H1 (cell line): ENCODE measurements around the gene ZNF516. TPM values are rescaled to one million over a fixed set of nuclear protein-coding genes. Genes with fewer than 3 reads are reported as not detected.

ENCODE experiments used
- CTCF ChIA-PET: fragments of 300-600 bp; sonication (Branson Sonifier 250); formaldehyde crosslinking; loops from one replicate; lab custom pipeline; 2021; ENCODE audit not compliant: partially characterized antibody; lab: Charles Lee
- POLR2A ChIA-PET: fragments of 300-600 bp; sonication (Branson Sonifier 250); formaldehyde crosslinking; loops from one replicate; lab custom pipeline; 2021; ENCODE audit warnings: inconsistent platforms; ENCODE audit not compliant: partially characterized antibody; lab: Charles Lee
- DNase-seq, 2 experiments: peaks; one replicate each; pipeline versions ENCODE4 v3.0.0 to v3.0.0-alpha.2; 2010 to 2022; ENCODE audit warnings: low spot score in 2 of 2, low read depth in 1 of 2, mixed read lengths in 1 of 2
- FAIRE-seq: peaks from 2 replicates; lab custom pipeline; 2011; peaks lifted over from hg19 to GRCh38; lab: Jason Lieb, UNC
- H2AFZ ChIP-seq: 2 replicates; pipeline ENCODE4 v1.8.1; 2012; ENCODE audit warnings: low read length, inconsistent platforms
- H2AK5ac ChIP-seq: 2 replicates; pipeline ENCODE4 v1.6.1; 2013; ENCODE audit warnings: low read depth, low read length
- H2BK120ac ChIP-seq: replicated peaks from 2 replicates; pipeline ENCODE3; 2013; ENCODE audit warnings: low read depth, low read length, inconsistent platforms
- H2BK12ac ChIP-seq: 2 replicates; pipeline ENCODE4 v1.6.1; 2013; ENCODE audit warnings: low read depth, low read length
- H2BK15ac ChIP-seq: 2 replicates; pipeline ENCODE4 v1.6.1; 2013; ENCODE audit warnings: low read length
- H2BK20ac ChIP-seq: 2 replicates; pipeline ENCODE4 v1.6.1; 2013; ENCODE audit warnings: low read length
- H2BK5ac ChIP-seq: 2 replicates; pipeline ENCODE4 v1.6.1; 2013; ENCODE audit warnings: low read depth, low read length
- H3K14ac ChIP-seq: 2 replicates; pipeline ENCODE4 v1.6.1; 2013; ENCODE audit warnings: inconsistent platforms; ENCODE audit not compliant: insufficient read length
- H3K18ac ChIP-seq: 2 replicates; pipeline ENCODE4 v1.6.1; 2013; ENCODE audit warnings: low read length; ENCODE audit errors: extremely low read depth
- H3K23ac ChIP-seq: 2 replicates; pipeline ENCODE4 v1.6.1; 2013; ENCODE audit warnings: inconsistent platforms; ENCODE audit not compliant: insufficient read length
- H3K23me2 ChIP-seq: 2 replicates; pipeline ENCODE4 v1.6.1; 2013; ENCODE audit warnings: low read depth, low read length
- H3K27ac ChIP-seq: 2 replicates; pipeline ENCODE4 v1.6.1; 2011; ENCODE audit warnings: low read depth, low read length, inconsistent platforms
- H3K27me3 ChIP-seq, 4 experiments: replicated peaks in 1 of 4; 1 replicate in 1 of 4; 2 replicates in 3 of 4; pipeline versions ENCODE4 v1.6.1 to v1.8.1; 2011 to 2013; ENCODE audit warnings: low read length in 3 of 4, mild to moderate bottlenecking in 3 of 4, inconsistent platforms in 2 of 4, mixed read lengths in 2 of 4, moderate library complexity in 1 of 4; ENCODE audit not compliant: control insufficient read depth in 3 of 4, insufficient read depth in 3 of 4; ENCODE audit errors: extremely low read depth in 1 of 4
- H3K36me3 ChIP-seq, 4 experiments: 2 replicates each; pipeline versions ENCODE4 v1.6.1 to v1.8.1; 2011 to 2013; ENCODE audit warnings: mild to moderate bottlenecking in 4 of 4, low read length in 3 of 4, moderate library complexity in 2 of 4, control low read depth in 1 of 4, inconsistent platforms in 1 of 4; ENCODE audit not compliant: insufficient read depth in 4 of 4, control insufficient read depth in 2 of 4
- H3K4ac ChIP-seq: replicated peaks from 2 replicates; pipeline ENCODE3; 2013; ENCODE audit warnings: low read length, low read depth, mixed read lengths, inconsistent platforms; ENCODE audit not compliant: insufficient read length
- H3K4me1 ChIP-seq, 4 experiments: replicated peaks in 1 of 4; 1 replicate in 1 of 4; 2 replicates in 3 of 4; pipeline versions ENCODE4 v1.6.1 to v1.8.1; 2011 to 2013; ENCODE audit warnings: low read length in 3 of 4, inconsistent platforms in 2 of 4, mixed read lengths in 1 of 4; ENCODE audit not compliant: insufficient read depth in 4 of 4, control insufficient read depth in 3 of 4
- H3K4me2 ChIP-seq, 2 experiments: 2 replicates each; pipeline versions ENCODE4 v1.6.1 to v1.8.1; 2011 to 2013; ENCODE audit warnings: low read depth in 2 of 2, low read length in 2 of 2, control low read depth in 1 of 2, inconsistent platforms in 1 of 2, mild to moderate bottlenecking in 1 of 2; ENCODE audit not compliant: insufficient read depth in 1 of 2
- H3K4me3 ChIP-seq, 4 experiments: fragments of 200-600, 300-600 bp in 1 of 4; sonication (generic), shearing (Covaris generic), sonication (Bioruptor Twin) in 1 of 4; 2 replicates each; pipeline versions ENCODE4 v1.5.1 to v1.8.1; 2011 to 2016; ENCODE audit warnings: low read length in 4 of 4, low read depth in 3 of 4, control low read depth in 2 of 4, inconsistent platforms in 2 of 4, mild to moderate bottlenecking in 2 of 4, mixed read lengths in 1 of 4, moderate library complexity in 1 of 4; ENCODE audit not compliant: insufficient read depth in 2 of 4; ENCODE audit errors: extremely low read depth in 1 of 4
- H3K56ac ChIP-seq: replicated peaks from 2 replicates; pipeline ENCODE3; 2013; ENCODE audit warnings: low read depth, mild to moderate bottlenecking, mixed read lengths, low read length, inconsistent platforms; ENCODE audit not compliant: insufficient read length
- H3K79me1 ChIP-seq: 2 replicates; pipeline ENCODE4 v1.6.1; 2013; ENCODE audit warnings: low read depth, low read length, control low read depth
- H3K79me2 ChIP-seq, 2 experiments: 2 replicates each; pipeline versions ENCODE4 v1.6.1 to v1.8.1; 2012 to 2013; ENCODE audit warnings: low read length in 2 of 2, mild to moderate bottlenecking in 2 of 2, inconsistent platforms in 1 of 2; ENCODE audit not compliant: insufficient read depth in 2 of 2, control insufficient read depth in 1 of 2
- H3K9ac ChIP-seq, 4 experiments: replicated peaks in 1 of 4; 1 replicate in 1 of 4; 2 replicates in 3 of 4; pipeline versions ENCODE4 v1.6.1 to v1.8.1; 2011 to 2013; ENCODE audit warnings: low read depth in 3 of 4, low read length in 3 of 4, control low read depth in 2 of 4, mild to moderate bottlenecking in 2 of 4, moderate library complexity in 2 of 4, inconsistent platforms in 1 of 4; ENCODE audit errors: extremely low read depth in 1 of 4
- H3K9me3 ChIP-seq, 2 experiments: 2 replicates each; pipeline versions ENCODE4 v1.6.1 to v1.8.1; 2012 to 2013; ENCODE audit warnings: mild to moderate bottlenecking in 2 of 2, moderate library complexity in 2 of 2, control low read depth in 1 of 2, inconsistent platforms in 1 of 2, low read depth in 1 of 2, low read length in 1 of 2, mixed read lengths in 1 of 2; ENCODE audit not compliant: insufficient read depth in 2 of 2
- H4K20me1 ChIP-seq, 2 experiments: replicated peaks in 1 of 2; 2 replicates each; pipeline versions ENCODE3 to v1.8.1; 2011 to 2013; ENCODE audit warnings: inconsistent platforms in 2 of 2, low read length in 2 of 2, mild to moderate bottlenecking in 1 of 2; ENCODE audit not compliant: insufficient read depth in 2 of 2, control insufficient read depth in 1 of 2
- H4K5ac ChIP-seq: 2 replicates; pipeline ENCODE4 v1.6.1; 2013; ENCODE audit warnings: low read length, low read depth, mixed read lengths, inconsistent platforms; ENCODE audit not compliant: insufficient read length
- H4K8ac ChIP-seq: 2 replicates; pipeline ENCODE4 v1.8.0; 2013; ENCODE audit warnings: mild to moderate bottlenecking, moderate library complexity, low read length, inconsistent platforms; ENCODE audit not compliant: insufficient read depth; ENCODE audit errors: extremely low read depth
- H4K91ac ChIP-seq: replicated peaks from 2 replicates; pipeline ENCODE3; 2013; ENCODE audit warnings: low read length, mixed read lengths, inconsistent platforms; ENCODE audit not compliant: insufficient read length
- CEBPB ChIP-seq: IDR thresholded peaks from 2 replicates; pipeline ENCODE4 v1.6.1; 2012; ENCODE audit warnings: low read depth, low read length
- CREB1 ChIP-seq: IDR thresholded peaks from 2 replicates; pipeline ENCODE4 v1.6.1; 2012; ENCODE audit warnings: inconsistent platforms
- GTF2F1 ChIP-seq: IDR thresholded peaks from 2 replicates; pipeline ENCODE4 v1.6.1; 2012; ENCODE audit warnings: low read depth, low read length, improper control_type of control experiment, borderline replicate concordance
- HDAC2 ChIP-seq, 2 experiments: fragments of 300-600 bp in 1 of 2; sonication (generic) in 1 of 2; IDR thresholded peaks; 2 replicates each; pipeline ENCODE4 v1.6.1; 2011 to 2012; ENCODE audit warnings: low read depth in 2 of 2, low read length in 2 of 2, mild to moderate bottlenecking in 2 of 2, moderate library complexity in 2 of 2, borderline replicate concordance in 1 of 2, inconsistent platforms in 1 of 2
- RXRA ChIP-seq: IDR thresholded peaks from 2 replicates; pipeline ENCODE4 v1.6.1; 2011; ENCODE audit warnings: low read depth, mild to moderate bottlenecking, low read length, moderate library complexity; ENCODE audit not compliant: insufficient read depth
- SIN3A ChIP-seq, 2 experiments: IDR thresholded peaks in 1 of 2; conservative IDR thresholded peaks in 1 of 2; 2 replicates each; pipeline ENCODE4 v1.6.1; 2011 to 2012; ENCODE audit warnings: low read length in 2 of 2, improper control_type of control experiment in 1 of 2, low read depth in 1 of 2, mild to moderate bottlenecking in 1 of 2
- SIRT6 ChIP-seq: IDR thresholded peaks from one replicate; pipeline ENCODE4 v1.7.1; 2012; ENCODE audit warnings: low read length, inconsistent platforms
- WGBS, 2 experiments: shearing (Covaris generic) in 1 of 2; methylation state at CpG; one replicate each; pipeline versions ENCODE4 v1.1.6 to v1.1.7; 2013 to 2015; ENCODE audit warnings: low lambda C conversion rate in 2 of 2, mixed read lengths in 2 of 2, inconsistent platforms in 1 of 2, low coverage in 1 of 2, missing lambda C conversion rate in 1 of 2; ENCODE audit not compliant: insufficient replicate concordance in 2 of 2, insufficient coverage in 1 of 2, insufficient read length in 1 of 2; ENCODE audit errors: extremely low coverage in 1 of 2, missing lambda C conversion rate in 1 of 2; 5-methylcytosine and 5-hydroxymethylcytosine counted together
- polyA plus RNA-seq, 7 experiments: library from polyadenylated mRNA; depleted of rRNA in 3 of 7; stranded (reverse) in 5 of 7; unstranded in 2 of 7; fragments of >200 nt in 5 of 7; fragments of 200-250 nt in 2 of 7; gene quantifications; 1 replicate in 5 of 7; 2 replicates in 1 of 7; 4 replicates in 1 of 7; pipeline versions ENCODE4 v1.2.1 to v1.2.3, GENCODE V29; 2011 to 2013; ENCODE audit warnings: missing spikeins in 2 of 7, mixed read lengths in 2 of 7
- total RNA-seq: library from RNA; stranded (reverse); fragmentation: NEBNext Ultra II Directional; extraction: Animal tissue kit (Norgen Biotek cat#: 25700); gene quantifications from 2 replicates; pipeline ENCODE4 v1.2.1, GENCODE V29; 2021
- TF ChIP-seq, protein P1 (sequence below): IDR thresholded peaks from 2 replicates; pipeline ENCODE4 v1.6.1; 2011; ENCODE audit warnings: low read depth, mild to moderate bottlenecking, low read length; ENCODE audit not compliant: insufficient read depth

ZNF516 gene
- total and polyA plus RNA-seq, 2 of the 8 experiments (the other 6 are each of a cell fraction or from before 2014, with no cell fraction given), result 7.3 to 17.0 TPM

DNA sequence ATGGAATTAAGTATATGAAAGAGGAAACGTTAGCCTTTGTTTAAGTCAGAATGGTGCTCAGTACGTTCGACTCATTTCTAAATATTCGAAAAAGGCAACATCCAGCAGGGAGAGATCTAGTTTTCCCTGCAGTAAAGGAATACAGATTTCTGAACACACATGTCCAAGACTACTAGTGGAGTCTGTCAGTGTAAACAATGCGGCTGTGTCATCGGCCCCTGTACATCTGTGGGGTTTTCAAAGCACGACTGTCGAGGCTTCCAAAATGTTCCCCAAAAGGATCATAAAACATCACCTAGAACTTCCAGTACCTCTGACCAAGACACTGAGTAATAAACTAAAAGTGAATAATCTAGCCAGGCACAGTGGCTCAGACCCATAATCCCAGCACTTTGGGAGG is 112.8 kb downstream of the ZNF516 start:
- DNase-seq, result no peak
- H2AFZ ChIP-seq, result no peak overlapping the region
- H2AK5ac ChIP-seq, result no peak overlapping the region
- no peak overlapping the region for H2BK20ac ChIP-seq
- no peak overlapping the region for H3K27ac ChIP-seq
- no peak overlapping the region for H3K4me2 ChIP-seq
- CTCF ChIA-PET, result interaction anchor here (1.1 to 1.4 kb wide), 2 partner anchors 15 to 18 kb away, joined by 3 to 4 read pairs; no protein-coding TSS in a partner anchor
- H3K23ac ChIP-seq, result no peak overlapping the region
- no peak overlapping the region for H2BK12ac ChIP-seq
- FAIRE-seq, result no peak
- no peaks in the 10 kb centered on the region for H3K9me3 ChIP-seq
- H3K79me2 ChIP-seq, result no peaks in the 10 kb centered on the region
- H2BK120ac ChIP-seq, result no peak overlapping the region
- no peak overlapping the region for H4K91ac ChIP-seq
- no peak overlapping the region for H3K9ac ChIP-seq
- H3K18ac ChIP-seq, result no peak overlapping the region
- H4K8ac ChIP-seq, result no peak overlapping the region
- H3K79me1 ChIP-seq, result peaks cover 2% of the 10 kb centered on the region
- H3K4me3 ChIP-seq, result no peak overlapping the region
- H2BK15ac ChIP-seq, result no peak overlapping the region
- no peak overlapping the region for H2BK5ac ChIP-seq
- no peak overlapping the region for H4K5ac ChIP-seq
- H3K14ac ChIP-seq, result no peak overlapping the region
- POLR2A ChIA-PET, result no interaction called here
- H3K23me2 ChIP-seq, result no peaks in the 10 kb centered on the region
- H3K56ac ChIP-seq, result no peak overlapping the region
- no peaks in the 10 kb centered on the region for H3K27me3 ChIP-seq
- peaks cover 0 to 8% (median 2%) of the 10 kb centered on the region in 4 experiments; a peak in 3 of 8 replicates for H3K36me3 ChIP-seq
- no peak overlapping the region for H3K4ac ChIP-seq
- no peaks in the 10 kb centered on the region for H4K20me1 ChIP-seq
- peaks cover 0 to 9% (median 0%) of the 10 kb centered on the region in 4 experiments; a peak in 4 of 7 replicates for H3K4me1 ChIP-seq
- 96% methylated on average over 8 of the region's 8 CpGs; no CpG with 5 or more reads in 1 of the 2 experiments for WGBS, 2 experiments
- no peak for TF ChIP-seq GTF2F1
- TF ChIP-seq CREB1, result no peak
- TF ChIP-seq CEBPB, result no peak
- TF ChIP-seq HDAC2 (IDR thresholded peaks at IDR 0.05; ENCODE audit: borderline replicate concordance in 1 of 2, low read depth in 2 of 2, low read length in 2 of 2), result no peak
- no peak for TF ChIP-seq SIN3A (conservative IDR thresholded peaks at IDR 0.05 in 1 of 2, IDR thresholded peaks at IDR 0.05 in 1 of 2; ENCODE audit: low read depth in 1 of 2, low read length in 2 of 2)
- no peak for TF ChIP-seq SIRT6
- no peak for TF ChIP-seq RXRA
- TF ChIP-seq, protein P1, sequence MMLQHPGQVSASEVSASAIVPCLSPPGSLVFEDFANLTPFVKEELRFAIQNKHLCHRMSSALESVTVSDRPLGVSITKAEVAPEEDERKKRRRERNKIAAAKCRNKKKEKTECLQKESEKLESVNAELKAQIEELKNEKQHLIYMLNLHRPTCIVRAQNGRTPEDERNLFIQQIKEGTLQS, result no peak
